Ammon's horn (tissue), 1 donor: Measurements from ENCODE around the gene C3orf18.
"Not testable (repeated sequence)": the region's sequence is repeated elsewhere in the genome, so short reads cannot be mapped to it uniquely, and the experiment has no call there.

ENCODE experiments used
- DNase-seq: peaks from one replicate; pipeline ENCODE4 v3.0.0-alpha.2; 2016; ENCODE audit warnings: low spot score

The C3orf18 gene

GRCh38 chr3:50523279-50523811 lies 44.2 kb downstream of the C3orf18 start:
- no peak for DNase-seq

- no peak for DNase-seq
Measured at GRCh38 chr3:50521572-50521971, 46.0 kb downstream of the C3orf18 start.

GRCh38 chr3:50520849-50521248 lies 46.7 kb downstream of the C3orf18 start:
- no peak for DNase-seq

GRCh38 chr3:50519471-50520089 lies 48.0 kb downstream of the C3orf18 start:
- DNase-seq = peak; percentile 43

GRCh38 chr3:50518436-50518835 lies 49.1 kb downstream of the C3orf18 start:
- DNase-seq = peak; percentile 39

GRCh38 chr3:50517721-50518206 lies 49.8 kb downstream of the C3orf18 start:
- DNase-seq = no peak

- no peak for DNase-seq
Measured at GRCh38 chr3:50516440-50516871, 51.1 kb downstream of the C3orf18 start.

GRCh38 chr3:50515565-50516439 lies 51.7 kb downstream of the C3orf18 start:
- DNase-seq = no peak

- DNase-seq = not testable (repeated sequence)
Measured at GRCh38 chr3:50512908-50513307, 54.6 kb downstream of the C3orf18 start.

- no peak for DNase-seq
Measured at GRCh38 chr3:50512131-50512530, 55.4 kb downstream of the C3orf18 start.

- DNase-seq = no peak
Measured at GRCh38 chr3:50510325-50510724, 57.2 kb downstream of the C3orf18 start.

- no peak for DNase-seq
Measured at GRCh38 chr3:50509715-50510114, 57.8 kb downstream of the C3orf18 start.

- no peak for DNase-seq
Measured at GRCh38 chr3:50508821-50509220, 58.7 kb downstream of the C3orf18 start.
